GM13976 (cell line): Measurements from ENCODE around the gene ZPR1.
"Not testable (repeated sequence)": the region's sequence is repeated elsewhere in the genome, so short reads cannot be mapped to it uniquely, and the experiment has no call there.

ENCODE experiments used
- DNase-seq: peaks from one replicate; pipeline ENCODE4 v3.0.0; 2012; ENCODE audit warnings: low spot score
- in situ Hi-C: fragments of 300-500 bp; cut with MboI; formaldehyde crosslinking; loops from one replicate; pipeline ENCODE4 v1.12.0; 2022; ENCODE audit warnings: low sequenced_read_pairs, mixed read lengths, inconsistent platforms; ENCODE audit not compliant: unreplicated experiment
- TF ChIP-seq, protein P1 (sequence below): IDR thresholded peaks from 2 replicates; pipeline ENCODE4 v1.5.1; 2012; ENCODE audit warnings: borderline replicate concordance, mild to moderate bottlenecking; ENCODE audit not compliant: insufficient read depth; ENCODE audit errors: extremely low read depth, missing control alignments, control extremely low read depth

The ZPR1 gene, protein sequence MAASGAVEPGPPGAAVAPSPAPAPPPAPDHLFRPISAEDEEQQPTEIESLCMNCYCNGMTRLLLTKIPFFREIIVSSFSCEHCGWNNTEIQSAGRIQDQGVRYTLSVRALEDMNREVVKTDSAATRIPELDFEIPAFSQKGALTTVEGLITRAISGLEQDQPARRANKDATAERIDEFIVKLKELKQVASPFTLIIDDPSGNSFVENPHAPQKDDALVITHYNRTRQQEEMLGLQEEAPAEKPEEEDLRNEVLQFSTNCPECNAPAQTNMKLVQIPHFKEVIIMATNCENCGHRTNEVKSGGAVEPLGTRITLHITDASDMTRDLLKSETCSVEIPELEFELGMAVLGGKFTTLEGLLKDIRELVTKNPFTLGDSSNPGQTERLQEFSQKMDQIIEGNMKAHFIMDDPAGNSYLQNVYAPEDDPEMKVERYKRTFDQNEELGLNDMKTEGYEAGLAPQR

DNA sequence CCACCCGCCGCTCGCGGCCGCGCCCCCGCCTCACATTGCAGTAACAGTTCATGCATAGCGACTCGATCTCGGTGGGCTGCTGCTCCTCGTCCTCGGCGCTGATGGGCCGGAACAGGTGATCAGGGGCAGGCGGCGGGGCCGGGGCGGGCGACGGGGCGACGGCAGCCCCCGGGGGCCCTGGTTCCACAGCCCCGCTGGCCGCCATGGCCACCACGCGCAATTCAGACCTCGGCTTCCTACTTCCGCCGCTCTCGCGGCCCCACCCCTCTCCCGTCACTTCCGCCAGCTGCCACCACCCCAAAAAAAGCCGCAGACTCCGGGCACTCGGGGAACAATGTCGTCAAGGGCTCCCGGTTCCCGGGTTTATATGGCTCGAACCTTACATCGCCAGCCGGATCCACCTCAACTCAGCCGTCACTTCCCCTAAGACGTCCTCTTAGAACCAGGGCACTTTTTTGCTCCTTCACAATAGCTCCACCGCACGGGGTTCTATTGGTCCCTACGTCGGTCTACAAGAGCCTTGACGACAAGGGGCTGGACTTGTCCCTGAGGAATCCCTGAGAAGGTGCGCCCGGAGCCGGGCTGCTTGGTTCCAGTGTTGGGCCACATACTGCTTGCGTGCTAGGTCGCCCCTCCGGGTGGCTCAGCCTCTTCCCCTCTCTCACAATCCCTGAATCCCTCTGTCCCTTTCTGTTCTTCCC lies at the start of gene ZPR1:
Gene ZPR1 (minus strand): TSS at position 238 of the 701 bp plus-strand sequence. CDS start 33 bp downstream, at position 205.
- TF ChIP-seq, protein P1, sequence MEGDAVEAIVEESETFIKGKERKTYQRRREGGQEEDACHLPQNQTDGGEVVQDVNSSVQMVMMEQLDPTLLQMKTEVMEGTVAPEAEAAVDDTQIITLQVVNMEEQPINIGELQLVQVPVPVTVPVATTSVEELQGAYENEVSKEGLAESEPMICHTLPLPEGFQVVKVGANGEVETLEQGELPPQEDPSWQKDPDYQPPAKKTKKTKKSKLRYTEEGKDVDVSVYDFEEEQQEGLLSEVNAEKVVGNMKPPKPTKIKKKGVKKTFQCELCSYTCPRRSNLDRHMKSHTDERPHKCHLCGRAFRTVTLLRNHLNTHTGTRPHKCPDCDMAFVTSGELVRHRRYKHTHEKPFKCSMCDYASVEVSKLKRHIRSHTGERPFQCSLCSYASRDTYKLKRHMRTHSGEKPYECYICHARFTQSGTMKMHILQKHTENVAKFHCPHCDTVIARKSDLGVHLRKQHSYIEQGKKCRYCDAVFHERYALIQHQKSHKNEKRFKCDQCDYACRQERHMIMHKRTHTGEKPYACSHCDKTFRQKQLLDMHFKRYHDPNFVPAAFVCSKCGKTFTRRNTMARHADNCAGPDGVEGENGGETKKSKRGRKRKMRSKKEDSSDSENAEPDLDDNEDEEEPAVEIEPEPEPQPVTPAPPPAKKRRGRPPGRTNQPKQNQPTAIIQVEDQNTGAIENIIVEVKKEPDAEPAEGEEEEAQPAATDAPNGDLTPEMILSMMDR: no peak
- DNase-seq: peak; percentile 94
- in situ Hi-C loops: loop anchor here (25.0 kb wide), 1 partner anchor 324 kb away; no protein-coding TSS in a partner anchor

DNA sequence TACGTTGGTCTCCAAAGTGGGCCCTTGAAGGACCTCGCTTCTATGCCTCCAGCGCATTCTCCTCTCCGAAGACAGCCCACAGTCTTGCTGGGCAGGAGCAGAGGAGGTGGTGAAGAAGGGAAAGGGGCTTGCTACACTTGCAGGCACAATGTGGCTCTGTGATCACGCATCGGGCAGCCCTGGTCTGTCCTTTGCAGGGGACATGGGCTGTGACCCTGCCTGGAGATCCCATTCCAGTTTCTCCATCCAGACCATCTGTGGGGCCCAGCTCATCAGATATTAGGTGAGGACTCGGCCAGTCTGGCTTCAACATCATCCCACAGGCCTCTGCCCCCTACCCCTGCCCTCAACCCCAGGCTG lies 48.8 kb upstream of the ZPR1 start:
- in situ Hi-C loops: no loop called here
- no peak for DNase-seq
- TF ChIP-seq, protein P1: no peak

DNA sequence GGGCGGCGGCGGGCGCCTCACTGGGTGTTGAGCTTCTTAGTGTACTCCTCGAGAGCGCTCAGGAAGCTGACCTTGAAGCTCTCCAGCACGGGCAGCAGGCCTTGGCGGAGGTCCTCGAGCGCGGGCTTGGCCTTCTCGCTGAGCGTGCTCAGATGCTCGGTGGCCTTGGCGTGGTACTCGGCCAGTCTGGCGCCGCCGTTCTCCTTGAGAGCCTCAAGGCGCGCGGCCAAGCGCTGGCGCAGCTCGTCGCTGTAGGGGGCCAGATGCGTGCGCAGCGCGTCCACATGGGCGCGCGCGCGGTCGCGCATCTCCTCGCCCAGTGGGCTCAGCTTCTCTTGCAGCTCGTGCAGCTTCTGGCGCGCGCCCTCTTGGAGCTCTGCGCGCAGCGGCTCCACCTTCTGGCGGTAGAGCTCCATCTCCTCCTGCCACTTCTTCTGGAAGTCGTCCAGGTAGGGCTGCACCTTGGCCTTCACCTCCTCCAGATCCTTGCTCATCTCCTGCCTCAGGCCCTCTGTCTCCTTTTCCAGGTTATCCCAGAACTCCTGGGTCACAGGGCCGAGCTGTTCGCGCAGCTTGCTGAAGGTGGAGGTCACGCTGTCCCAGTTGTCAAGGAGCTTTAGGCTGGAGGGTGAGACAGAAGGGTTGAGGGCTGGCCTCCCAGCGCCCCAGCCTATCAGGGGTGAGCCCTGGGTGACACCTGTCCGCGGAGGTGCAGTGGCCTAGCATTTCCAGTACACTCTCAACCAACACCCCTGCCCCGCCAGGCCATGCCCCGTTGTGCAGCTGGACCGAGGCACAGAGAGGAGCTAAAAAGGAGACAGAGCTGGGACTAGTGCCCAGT lies 48.2 kb upstream of the ZPR1 start:
- TF ChIP-seq, protein P1: peak; percentile 65
- peak; percentile 94 for DNase-seq
- in situ Hi-C loops: no loop called here

DNA sequence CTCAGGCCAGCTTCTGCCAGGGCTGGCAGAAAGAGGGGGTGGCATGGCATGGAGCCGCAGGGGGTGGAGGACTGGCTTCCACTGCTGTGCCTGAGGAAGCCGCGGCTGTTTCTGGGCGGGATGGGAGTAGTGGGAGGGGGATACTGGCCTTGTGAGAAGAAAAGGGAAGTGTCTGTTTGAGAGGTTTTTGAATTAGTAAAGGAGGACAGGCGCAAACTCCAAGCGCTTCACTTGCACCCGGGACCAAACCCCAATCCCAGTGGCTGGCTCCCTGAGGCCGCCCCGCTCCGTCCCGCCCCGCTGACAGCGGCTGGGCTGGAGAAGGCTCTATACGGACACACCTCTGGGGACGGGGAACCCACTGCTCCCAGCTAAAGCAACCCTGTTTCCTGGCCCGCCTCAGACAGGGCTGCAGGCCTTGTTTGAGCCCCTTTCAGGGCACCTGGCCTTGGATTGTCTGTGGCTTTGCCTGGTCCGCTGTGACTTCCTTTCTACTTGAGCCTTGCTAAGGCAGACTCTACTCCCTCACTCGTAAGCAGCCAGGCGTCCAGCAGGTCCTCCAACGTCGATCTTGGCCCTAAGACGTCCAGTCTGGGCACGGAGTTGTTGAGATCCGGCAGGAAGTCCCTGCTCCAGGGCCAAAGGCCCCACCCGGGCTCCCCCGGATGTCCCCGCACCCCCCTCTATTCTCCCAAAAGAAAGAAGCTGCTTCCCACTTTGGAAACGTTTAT lies 47.4 kb upstream of the ZPR1 start:
- TF ChIP-seq, protein P1: no peak
- in situ Hi-C loops: no loop called here
- peak; percentile 55 for DNase-seq

DNA sequence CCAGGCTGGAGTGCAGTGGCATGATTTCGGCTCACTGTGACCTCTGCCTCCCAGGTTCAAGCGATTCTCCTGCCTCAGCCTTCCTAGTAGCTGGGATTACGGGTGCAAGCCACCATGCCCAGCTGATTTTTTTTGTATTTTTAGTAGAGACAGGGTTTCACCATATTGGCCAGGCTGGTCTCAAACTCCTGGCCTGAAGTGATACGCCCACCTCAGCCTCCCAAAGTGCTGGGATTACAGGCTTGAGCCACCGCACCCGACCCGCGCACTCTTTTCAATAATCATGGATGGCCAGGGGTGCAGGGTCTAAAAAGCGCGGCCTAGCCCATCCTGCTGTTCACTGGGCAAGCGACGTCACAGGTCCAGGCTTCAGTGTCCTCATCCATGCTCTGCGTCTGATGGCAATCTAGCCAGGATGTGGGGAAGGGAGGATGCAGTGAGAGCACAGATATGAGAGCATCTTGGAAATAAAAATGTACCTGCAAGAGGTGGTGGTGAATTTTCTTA lies 46.8 kb upstream of the ZPR1 start:
- in situ Hi-C loops, DNase-seq: not testable (repeated sequence)

DNA sequence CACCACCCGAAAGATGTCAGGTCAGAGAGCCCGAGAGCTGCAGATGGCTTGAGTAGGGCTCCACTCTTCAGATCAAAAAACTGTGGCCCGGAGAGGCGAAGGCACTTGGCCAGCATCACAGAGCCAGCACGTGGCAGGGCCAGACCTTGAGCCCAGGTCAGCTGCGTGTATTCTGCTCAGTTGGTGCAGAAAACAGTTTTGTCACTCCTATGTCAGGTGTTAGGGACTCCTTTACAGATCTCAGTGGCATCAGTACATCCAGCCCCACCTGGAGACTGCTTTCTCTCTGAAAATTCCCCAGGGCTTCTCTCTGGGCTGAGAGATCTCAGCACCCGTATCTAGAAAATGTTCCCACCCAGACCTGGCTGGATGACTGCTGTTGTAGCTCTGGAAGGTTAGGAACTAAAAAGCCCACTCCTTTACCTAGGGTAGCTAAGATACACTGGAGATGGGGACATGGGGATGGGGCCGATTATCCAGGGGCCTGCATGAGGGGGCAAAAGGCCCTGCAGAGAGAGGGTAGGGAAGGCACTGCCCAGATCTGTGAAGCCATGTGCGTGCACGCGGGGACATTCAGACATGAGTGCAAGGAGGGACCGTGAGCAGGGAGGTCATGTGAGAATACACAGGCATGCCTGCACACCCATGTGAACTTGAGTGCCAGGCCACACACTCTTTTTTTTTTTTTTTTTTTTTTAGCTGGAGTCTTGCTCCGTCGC lies 46.2 kb upstream of the ZPR1 start:
- no peak for DNase-seq
- TF ChIP-seq, protein P1: no peak
- in situ Hi-C loops: no loop called here
